B cell (primary cell): ENCODE data around the gene FAM168A. TPM values are rescaled to one million over a fixed set of nuclear protein-coding genes. Genes with fewer than 3 reads are reported as not detected.
A peak's percentile ranks its signal among the peaks of the same experiment; 100 is the strongest.

Experiments
- ATAC-seq: fragments of 200-7000 bp; cut with Tn5 transposase; one replicate; pipeline ENCODE4 v1.10.0; 2021; ENCODE audit warnings: low read depth, mild to moderate bottlenecking, moderate number of reproducible peaks, moderate library complexity
- CTCF ChIA-PET: fragments of 350-600 bp; sonication (Branson Sonifier 250); formaldehyde crosslinking; loops from one replicate; lab custom pipeline; 2021; ENCODE audit warnings: antibody characterized with exemption, inconsistent platforms; lab: Charles Lee
- POLR2A ChIA-PET: fragments of 350-600 bp; sonication (Branson Sonifier 250); formaldehyde crosslinking; loops from one replicate; lab custom pipeline; 2021; ENCODE audit warnings: antibody characterized with exemption; lab: Charles Lee
- DNase-seq: peaks from one replicate; pipeline ENCODE4 v3.0.0; 2013
- H2AFZ ChIP-seq: 2 replicates; pipeline ENCODE4 v1.6.1; 2012; ENCODE audit warnings: mild to moderate bottlenecking, low read depth, low read length; ENCODE audit not compliant: insufficient read depth, poor library complexity, severe bottlenecking
- H3K27ac ChIP-seq, 2 donors: 1 replicate in 1 of 2; 2 replicates in 1 of 2; pipeline ENCODE4 v1.5.1; 2012 to 2013; ENCODE audit warnings: low read length in 2 of 2, mild to moderate bottlenecking in 2 of 2, moderate library complexity in 1 of 2
- H3K27me3 ChIP-seq, 4 experiments: fragments of 200-600 bp in 1 of 4; sonication (generic) in 1 of 4; replicated peaks in 1 of 4; 1 replicate in 2 of 4; 2 replicates in 2 of 4; pipeline versions ENCODE4 v1.6.1 to v1.7.0; 2013 to 2016; ENCODE audit warnings: low read length in 3 of 4, mild to moderate bottlenecking in 2 of 4, mixed read lengths in 1 of 4, moderate library complexity in 1 of 4; ENCODE audit not compliant: insufficient read depth in 4 of 4, control insufficient read depth in 3 of 4; ENCODE audit errors: control extremely low read depth in 1 of 4
- H3K36me3 ChIP-seq, 2 experiments: replicated peaks in 1 of 2; 1 replicate in 1 of 2; 2 replicates in 1 of 2; pipeline versions ENCODE4 v1.6.1 to v1.7.1; 2013; ENCODE audit warnings: low read length in 1 of 2; ENCODE audit not compliant: insufficient read depth in 2 of 2, control insufficient read depth in 1 of 2; ENCODE audit errors: control extremely low read depth in 1 of 2, extremely low read depth in 1 of 2
- H3K4me1 ChIP-seq, 2 donors: fragments of 200-600 bp in 1 of 2; sonication (generic) in 1 of 2; 1 replicate in 1 of 2; 2 replicates in 1 of 2; pipeline versions ENCODE4 v1.5.1 to v1.6.1; 2013 to 2017; ENCODE audit warnings: low read length in 2 of 2; ENCODE audit not compliant: control insufficient read depth in 2 of 2, insufficient read depth in 2 of 2
- H3K4me2 ChIP-seq: replicated peaks from 2 replicates; pipeline ENCODE3; 2012; ENCODE audit warnings: mild to moderate bottlenecking, low read depth, low read length; ENCODE audit not compliant: poor library complexity, severe bottlenecking
- H3K4me3 ChIP-seq, 5 experiments: fragments of 200-600 bp in 1 of 5; sonication (generic) in 1 of 5; 1 replicate in 3 of 5; 2 replicates in 2 of 5; pipeline versions ENCODE4 v1.5.1 to v1.7.0; 2011 to 2016; ENCODE audit warnings: low read length in 4 of 5, mild to moderate bottlenecking in 4 of 5, low read depth in 2 of 5, control low read depth in 1 of 5, moderate library complexity in 1 of 5; ENCODE audit not compliant: insufficient read depth in 1 of 5; ENCODE audit errors: control extremely low read depth in 1 of 5, extremely low read depth in 1 of 5
- H3K79me2 ChIP-seq: fragments of 200-600 bp; sonication (generic); one replicate; pipeline ENCODE4 v1.6.0; 2016; ENCODE audit warnings: low read length; ENCODE audit not compliant: control insufficient read depth, insufficient read depth
- H3K9ac ChIP-seq: fragments of 200-600 bp; sonication (generic); 2 replicates; pipeline ENCODE4 v1.6.1; 2017; ENCODE audit warnings: mild to moderate bottlenecking, low read length, moderate library complexity
- H3K9me3 ChIP-seq, 3 donors: one replicate each; pipeline versions ENCODE4 v1.6.1 to v1.7.1; 2013; ENCODE audit warnings: low read length in 2 of 3; ENCODE audit not compliant: control insufficient read depth in 2 of 3, insufficient read depth in 1 of 3; ENCODE audit errors: control extremely low read depth in 1 of 3
- H4K20me1 ChIP-seq: 2 replicates; pipeline ENCODE4 v1.6.0; 2012; ENCODE audit warnings: mild to moderate bottlenecking, low read length; ENCODE audit not compliant: insufficient read depth, control insufficient read depth, poor library complexity, severe bottlenecking
- H3K27ac Mint-ChIP-seq: one replicate; pipeline ENCODE4 v1.8.0; 2021; ENCODE audit warnings: mixed read lengths
- H3K27me3 Mint-ChIP-seq: one replicate; pipeline ENCODE4 v1.8.0; 2021; ENCODE audit warnings: mixed read lengths
- H3K4me1 Mint-ChIP-seq: one replicate; pipeline ENCODE4 v1.8.0; 2021; ENCODE audit warnings: mixed read lengths
- H3K4me3 Mint-ChIP-seq: one replicate; pipeline ENCODE4 v1.8.0; 2021; ENCODE audit warnings: mixed read lengths
- H3K9me3 Mint-ChIP-seq: one replicate; pipeline ENCODE4 v1.8.0; 2022; ENCODE audit warnings: mixed read lengths; ENCODE audit not compliant: insufficient read depth
- EZH2 ChIP-seq: IDR thresholded peaks from 2 replicates; pipeline ENCODE4 v1.6.1; 2012; ENCODE audit warnings: borderline replicate concordance, low read depth, mild to moderate bottlenecking, moderate library complexity, low read length; ENCODE audit not compliant: insufficient read depth, poor library complexity, severe bottlenecking
- WGBS: methylation state at CpG from one replicate; pipeline ENCODE4 v1.1.5; 2013; ENCODE audit warnings: missing lambda C conversion rate; ENCODE audit not compliant: insufficient coverage; 5-methylcytosine and 5-hydroxymethylcytosine counted together
- intact Hi-C: fragments of 100-400 bp; cut with micrococcal nuclease; formaldehyde crosslinking; loops from one replicate; pipeline ENCODE4 v1.10.0; 2022
- polyA plus RNA-seq: library from polyadenylated mRNA; depleted of rRNA; stranded (reverse); fragments of >200 nt; gene quantifications from 2 replicates; pipeline ENCODE4 v1.2.3, GENCODE V29; 2012
- total RNA-seq, 2 donors: library from RNA; stranded (reverse); fragments of 120-200 nt in 1 of 2; gene quantifications; 1 replicate in 1 of 2; 2 replicates in 1 of 2; pipeline versions ENCODE4 v1.2.3 to v1.2.4, GENCODE V29; 2013 to 2022
- TF ChIP-seq, protein P1 (sequence below): fragments of 200-600 bp; IDR thresholded peaks from one replicate; pipeline ENCODE4 v1.8.0; 2022; ENCODE audit warnings: antibody characterized with exemption, mild to moderate bottlenecking

The FAM168A gene
- total and polyA plus RNA-seq, 2 donors (not counting 1 experiment from before 2014, with no cell fraction given), result 11.0 to 26.8 TPM

DNA sequence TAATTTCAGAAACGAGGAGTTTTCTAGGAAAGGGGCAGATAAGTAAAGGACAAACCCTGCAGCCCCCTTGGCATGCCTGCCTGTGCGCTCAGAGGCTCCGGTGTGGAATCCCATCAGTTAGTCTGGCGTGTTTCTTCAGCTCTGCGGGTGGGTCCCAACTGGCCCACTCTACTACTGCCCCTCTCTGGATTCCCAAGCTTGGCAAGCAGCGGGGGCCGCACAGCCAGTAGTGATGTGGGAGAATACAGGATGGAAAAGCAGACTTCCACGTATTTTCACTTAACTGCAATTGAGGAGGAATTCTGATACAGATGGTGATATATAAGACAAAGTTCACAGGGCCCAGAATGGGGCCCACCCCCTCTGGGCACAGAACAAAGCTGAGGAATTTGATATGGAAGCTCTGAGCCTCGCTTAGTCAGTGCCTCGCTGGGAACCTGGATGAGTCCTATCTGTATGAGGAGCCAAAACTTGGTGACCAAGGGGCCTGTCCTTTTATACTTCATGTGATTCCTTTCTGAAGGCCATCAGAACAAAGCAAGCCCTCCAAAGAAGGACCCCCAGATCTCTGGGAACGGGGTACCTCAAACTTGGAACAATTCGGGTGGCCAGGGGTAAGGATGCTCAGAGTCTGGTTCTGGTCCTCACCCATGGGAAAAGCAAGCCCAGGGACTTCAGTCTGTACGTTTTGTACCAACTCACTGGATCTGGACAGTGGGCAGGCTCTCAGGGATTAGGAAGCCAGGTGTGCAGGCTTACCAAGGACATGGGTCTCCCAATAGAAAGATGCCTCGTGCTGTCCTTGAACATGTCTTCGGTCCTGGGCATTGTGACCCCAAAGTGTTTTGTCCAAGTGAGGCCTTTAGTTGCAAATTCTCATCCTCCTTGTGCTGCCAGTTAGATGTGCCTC, 195.7 kb downstream of the FAM168A start:
- Histone ChIP-seq H3K27ac (no peak overlapping the region), H3K27me3 (no peaks in the 10 kb centered on the region), H3K9ac (no peak overlapping the region), H3K4me2 (no peak overlapping the region), H3K79me2 (no peaks in the 10 kb centered on the region), H3K4me1 (no peaks in the 10 kb centered on the region), H3K36me3 (peaks cover 0 to 36% of the 10 kb centered on the region in 2 experiments), H2AFZ (no peak overlapping the region), H4K20me1 (no peaks in the 10 kb centered on the region), H3K9me3 (no peaks in the 10 kb centered on the region), H3K4me3 (no peak overlapping the region)
- ChIA-PET CTCF (interaction anchor here (0.6 to 9.4 kb wide), 9 partner anchors 8 to 260 kb away, joined by 3 to 102 read pairs (median 7); no protein-coding TSS in a partner anchor), POLR2A (interaction anchor here (1.6 kb wide), 1 partner anchor 20 kb away, joined by 6 read pairs; no protein-coding TSS in a partner anchor)
- Mint-ChIP-seq H3K4me1 (peaks cover 2% of the 10 kb centered on the region), H3K27ac (peak overlapping the region; percentile 32), H3K4me3 (no peak overlapping the region), H3K27me3 (no peaks in the 10 kb centered on the region), H3K9me3 (no peaks in the 10 kb centered on the region)
- intact Hi-C loops, result loop anchor here (1.0 kb wide), 1 partner anchor 259 kb away; no protein-coding TSS in a partner anchor
- no peak for DNase-seq
- WGBS, result 97% methylated on average over 10 of the region's 15 CpGs
- ATAC-seq, result no peak
- TF ChIP-seq, protein P1, sequence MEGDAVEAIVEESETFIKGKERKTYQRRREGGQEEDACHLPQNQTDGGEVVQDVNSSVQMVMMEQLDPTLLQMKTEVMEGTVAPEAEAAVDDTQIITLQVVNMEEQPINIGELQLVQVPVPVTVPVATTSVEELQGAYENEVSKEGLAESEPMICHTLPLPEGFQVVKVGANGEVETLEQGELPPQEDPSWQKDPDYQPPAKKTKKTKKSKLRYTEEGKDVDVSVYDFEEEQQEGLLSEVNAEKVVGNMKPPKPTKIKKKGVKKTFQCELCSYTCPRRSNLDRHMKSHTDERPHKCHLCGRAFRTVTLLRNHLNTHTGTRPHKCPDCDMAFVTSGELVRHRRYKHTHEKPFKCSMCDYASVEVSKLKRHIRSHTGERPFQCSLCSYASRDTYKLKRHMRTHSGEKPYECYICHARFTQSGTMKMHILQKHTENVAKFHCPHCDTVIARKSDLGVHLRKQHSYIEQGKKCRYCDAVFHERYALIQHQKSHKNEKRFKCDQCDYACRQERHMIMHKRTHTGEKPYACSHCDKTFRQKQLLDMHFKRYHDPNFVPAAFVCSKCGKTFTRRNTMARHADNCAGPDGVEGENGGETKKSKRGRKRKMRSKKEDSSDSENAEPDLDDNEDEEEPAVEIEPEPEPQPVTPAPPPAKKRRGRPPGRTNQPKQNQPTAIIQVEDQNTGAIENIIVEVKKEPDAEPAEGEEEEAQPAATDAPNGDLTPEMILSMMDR, result no peak
- no peak for TF ChIP-seq EZH2
